HG03196 (cell line): ENCODE results near the gene NUP50.
A peak's percentile ranks its signal among the peaks of the same experiment; 100 is the strongest.

Experiments used
- ATAC-seq: cut with Tn5 transposase; IDR thresholded peaks from one replicate; pipeline ENCODE4 v1.9.1; 2021; ENCODE audit not compliant: unreplicated experiment

Gene NUP50, protein sequence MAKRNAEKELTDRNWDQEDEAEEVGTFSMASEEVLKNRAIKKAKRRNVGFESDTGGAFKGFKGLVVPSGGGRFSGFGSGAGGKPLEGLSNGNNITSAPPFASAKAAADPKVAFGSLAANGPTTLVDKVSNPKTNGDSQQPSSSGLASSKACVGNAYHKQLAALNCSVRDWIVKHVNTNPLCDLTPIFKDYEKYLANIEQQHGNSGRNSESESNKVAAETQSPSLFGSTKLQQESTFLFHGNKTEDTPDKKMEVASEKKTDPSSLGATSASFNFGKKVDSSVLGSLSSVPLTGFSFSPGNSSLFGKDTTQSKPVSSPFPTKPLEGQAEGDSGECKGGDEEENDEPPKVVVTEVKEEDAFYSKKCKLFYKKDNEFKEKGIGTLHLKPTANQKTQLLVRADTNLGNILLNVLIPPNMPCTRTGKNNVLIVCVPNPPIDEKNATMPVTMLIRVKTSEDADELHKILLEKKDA

DNA sequence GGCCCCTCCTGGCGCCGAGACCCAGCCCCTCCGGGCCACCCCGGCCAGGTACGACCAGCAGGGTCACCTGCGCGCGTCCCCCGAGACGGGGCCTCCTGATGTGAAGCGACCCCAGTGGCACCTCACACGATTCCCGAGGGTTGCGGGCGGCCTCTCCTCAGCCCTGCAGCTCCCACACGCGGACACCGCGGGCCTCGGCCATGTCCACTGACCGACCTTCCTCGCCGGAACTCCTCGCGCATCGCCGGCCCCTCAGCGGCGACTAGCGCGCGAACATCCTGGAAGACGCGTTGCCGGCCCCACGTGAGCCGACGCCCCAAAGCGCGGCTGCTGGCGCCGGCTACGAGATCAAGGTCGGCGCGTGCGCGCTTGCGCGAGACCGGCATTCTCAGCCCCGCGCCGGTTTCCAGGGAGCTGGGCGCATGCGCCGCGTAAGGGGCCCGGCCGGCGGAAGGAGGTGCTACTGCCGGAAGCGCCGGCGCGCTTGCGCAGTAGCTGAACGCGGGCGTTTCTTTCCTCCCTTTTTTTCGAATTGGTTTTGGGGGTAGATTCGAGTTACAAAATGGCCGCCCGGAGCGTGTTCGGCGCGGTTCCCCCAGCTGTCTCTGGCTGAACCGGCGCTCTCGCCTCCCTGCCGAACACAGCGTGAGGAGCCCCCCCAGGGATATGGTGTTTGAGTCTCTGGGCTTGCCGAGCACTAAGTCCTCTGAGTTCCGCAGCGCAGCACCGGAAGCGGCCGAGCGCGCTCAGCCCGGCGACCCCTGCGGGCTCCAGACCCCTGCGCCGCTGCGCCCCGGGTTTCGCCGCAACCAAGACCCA, at the start of gene NUP50:
TSS of gene NUP50 (plus strand) at position 475 of the 819 bp plus-strand sequence. CDS start 4,253 bp downstream, outside the sequence.
- ATAC-seq, result peak; percentile 83

DNA sequence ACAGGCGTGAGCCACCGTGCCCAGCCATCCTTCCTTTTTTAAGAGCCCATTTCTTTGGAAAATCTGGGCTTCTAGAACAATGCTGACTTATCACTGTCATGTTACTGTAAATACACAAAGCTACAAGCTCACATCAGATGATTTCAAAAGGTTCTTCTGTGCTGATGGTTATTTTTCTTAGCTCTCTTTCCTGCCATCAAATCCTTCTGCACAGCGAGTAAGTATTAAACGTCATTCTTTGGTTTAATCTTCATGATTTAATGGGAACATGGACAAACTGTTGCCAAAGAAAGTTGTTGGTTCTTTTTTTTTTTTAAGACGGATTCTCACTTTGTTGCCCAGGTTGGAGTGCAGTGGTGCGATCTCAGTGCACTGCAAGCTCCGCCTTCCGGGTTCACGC, 43.3 kb upstream of the NUP50 start:
- ATAC-seq, result no peak

DNA sequence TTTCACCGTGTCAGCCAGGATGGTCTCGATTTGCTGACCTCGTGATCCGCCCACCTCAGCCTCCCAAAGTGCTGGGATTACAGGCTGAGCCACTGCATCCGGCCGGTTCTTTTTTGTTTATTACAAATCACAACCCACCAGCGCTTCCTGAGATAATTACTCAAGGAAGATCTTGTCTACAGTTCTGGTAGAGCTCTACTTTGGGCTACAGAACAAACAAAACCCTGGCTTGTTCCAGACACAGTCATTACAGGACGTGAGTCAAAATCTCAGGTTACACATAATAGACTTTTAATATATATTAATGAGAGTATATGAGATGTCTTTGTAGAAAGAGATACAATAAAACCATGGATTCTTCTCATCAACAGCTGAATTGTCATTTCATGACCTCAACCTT, 42.8 kb upstream of the NUP50 start:
- ATAC-seq, result no peak

DNA sequence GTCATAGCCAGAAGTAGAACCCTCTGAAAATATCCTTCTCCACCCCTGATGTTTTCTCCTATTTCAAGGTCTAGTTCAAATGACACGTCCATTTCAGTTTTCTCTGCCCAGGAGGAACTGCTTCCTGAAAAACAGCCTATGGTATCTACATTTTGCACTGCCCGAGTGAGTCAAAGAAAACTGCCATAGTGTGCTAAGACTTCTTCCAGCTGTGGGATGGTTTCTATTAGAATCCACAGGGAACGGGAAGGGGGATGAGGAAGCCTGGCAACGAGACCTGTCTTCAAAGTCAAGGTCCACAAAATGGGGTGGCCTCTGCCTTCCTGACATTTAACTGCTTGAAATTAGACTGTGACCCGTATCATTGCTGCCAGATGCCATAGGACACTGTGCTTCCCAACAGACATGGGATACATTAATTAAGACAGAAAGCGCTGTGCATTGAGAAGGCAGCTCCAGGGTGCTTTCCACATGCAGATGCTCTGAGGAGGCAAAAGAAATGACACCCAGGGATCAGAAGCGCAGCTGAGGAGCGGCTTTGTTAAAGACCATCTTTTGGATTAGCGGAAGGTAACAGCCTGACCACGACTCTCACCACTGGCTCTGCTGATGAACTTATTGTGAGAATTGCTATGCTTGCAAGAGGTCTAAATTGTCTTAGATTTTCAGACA, 39.4 kb upstream of the NUP50 start:
- no peak for ATAC-seq

DNA sequence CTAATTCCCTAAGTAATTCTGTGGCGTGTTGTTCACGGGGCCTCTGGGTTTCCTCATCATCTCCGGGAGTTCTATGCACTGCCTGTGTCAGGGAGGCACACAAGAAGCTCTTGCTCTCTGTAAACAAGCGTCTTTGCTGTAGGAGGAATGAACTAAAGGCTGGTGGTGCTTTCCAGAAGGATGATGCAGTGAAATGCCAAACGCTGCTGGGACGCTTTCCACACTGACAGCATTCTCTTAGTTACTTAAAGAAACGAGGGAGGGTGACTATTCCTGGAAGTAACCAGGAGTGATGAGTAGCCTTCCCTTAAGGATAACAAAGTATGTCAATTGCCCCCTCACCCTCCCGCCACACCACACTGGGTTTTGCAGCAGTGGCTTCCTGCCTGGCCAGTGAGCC, 38.5 kb upstream of the NUP50 start:
- no peak for ATAC-seq

DNA sequence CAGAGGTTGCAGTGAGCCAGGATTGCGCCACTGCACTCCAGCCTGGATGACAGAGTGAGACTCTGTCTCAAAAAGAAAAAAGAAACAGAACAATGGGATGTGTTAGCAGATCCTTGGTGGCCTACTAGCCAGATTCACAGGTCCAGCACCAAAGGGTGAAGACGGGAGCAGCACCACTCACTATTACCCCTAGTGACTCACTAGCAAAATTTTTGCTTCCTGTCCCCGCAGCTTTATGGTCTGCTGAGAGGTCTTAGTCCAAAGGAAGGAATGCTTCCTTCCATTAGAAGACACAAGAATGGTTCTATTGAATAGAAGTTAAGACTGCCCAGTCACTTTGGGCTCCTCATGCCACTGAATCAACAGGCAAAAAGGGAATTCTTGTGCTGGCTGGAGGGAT, 35.9 kb upstream of the NUP50 start:
- ATAC-seq, result no peak

DNA sequence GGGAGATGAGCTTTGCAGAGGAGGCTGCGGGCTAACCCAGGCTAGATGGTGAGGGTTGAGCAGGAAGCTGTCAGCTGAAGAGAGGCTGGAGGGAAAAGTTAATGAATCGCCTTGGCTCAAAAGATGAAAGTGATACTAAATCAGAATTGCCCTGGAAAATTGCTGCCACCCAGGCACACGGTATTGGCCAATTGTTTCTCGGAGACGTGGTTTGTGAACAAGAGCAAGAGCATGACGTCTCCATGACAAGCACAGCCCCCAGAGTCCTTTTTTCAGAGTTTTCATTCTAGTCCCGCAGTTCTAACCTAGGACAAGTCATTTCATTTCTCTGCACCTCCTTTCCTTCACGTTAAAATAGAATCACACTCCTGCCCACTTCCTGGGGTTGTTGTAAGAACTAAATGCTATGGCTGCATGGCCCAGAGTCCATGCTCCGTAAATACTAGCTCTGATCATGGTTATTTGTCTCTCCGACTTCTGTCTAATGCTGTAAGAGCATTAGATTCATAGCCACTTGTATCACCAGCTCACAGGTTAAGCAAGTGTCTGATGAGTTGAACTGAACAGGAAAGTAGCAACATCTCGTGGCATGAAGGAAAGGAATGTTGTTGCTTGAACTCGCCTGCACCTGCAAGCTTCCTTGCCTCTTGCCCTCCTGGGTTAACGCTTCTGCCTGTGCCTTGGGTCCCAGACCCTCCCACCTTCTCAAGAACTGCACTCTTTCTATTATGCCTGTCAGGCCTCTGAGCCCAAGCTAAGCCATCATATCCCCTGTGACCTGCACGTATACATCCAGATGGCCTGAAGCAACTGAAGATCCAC, 33.8 kb upstream of the NUP50 start:
- ATAC-seq, result no peak

DNA sequence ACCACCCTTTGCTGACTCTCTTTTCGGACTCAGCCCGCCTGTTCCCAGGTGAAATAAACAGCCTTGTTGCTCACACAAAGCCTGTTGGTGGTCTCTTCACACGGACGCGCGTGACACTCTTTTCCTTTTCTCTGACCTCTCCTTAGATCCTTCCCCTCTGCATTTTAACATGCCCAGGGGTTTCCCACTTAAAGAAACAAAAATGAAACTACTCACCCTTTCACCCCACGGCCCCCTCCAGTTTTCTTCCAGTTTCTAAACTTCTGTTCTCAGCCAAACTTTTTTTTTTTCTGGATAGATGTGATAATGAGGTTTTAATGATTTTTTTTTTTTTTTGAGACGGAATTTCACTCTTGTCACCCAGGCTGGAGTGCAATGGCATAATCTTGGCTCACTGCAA, 32.8 kb upstream of the NUP50 start:
- ATAC-seq, result no peak

DNA sequence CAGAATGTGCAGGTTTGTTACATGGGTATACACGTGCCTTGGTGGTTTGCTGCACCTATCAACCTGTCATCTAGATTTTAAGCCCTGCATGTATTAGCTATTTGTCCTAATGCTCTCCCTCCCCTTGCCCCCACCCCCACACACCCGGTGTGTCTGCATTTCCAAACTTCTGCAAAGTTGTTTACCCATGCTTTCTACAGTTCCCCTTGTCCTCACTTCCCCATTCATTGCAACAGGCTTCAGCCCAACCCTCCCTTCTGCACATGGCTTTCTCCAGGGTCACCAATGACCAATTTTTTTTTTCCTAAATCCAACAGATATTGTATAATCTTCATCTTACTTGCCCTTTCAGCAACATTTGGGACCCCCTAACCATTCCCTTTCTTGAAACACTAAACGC, 32.0 kb upstream of the NUP50 start:
- ATAC-seq, result no peak

DNA sequence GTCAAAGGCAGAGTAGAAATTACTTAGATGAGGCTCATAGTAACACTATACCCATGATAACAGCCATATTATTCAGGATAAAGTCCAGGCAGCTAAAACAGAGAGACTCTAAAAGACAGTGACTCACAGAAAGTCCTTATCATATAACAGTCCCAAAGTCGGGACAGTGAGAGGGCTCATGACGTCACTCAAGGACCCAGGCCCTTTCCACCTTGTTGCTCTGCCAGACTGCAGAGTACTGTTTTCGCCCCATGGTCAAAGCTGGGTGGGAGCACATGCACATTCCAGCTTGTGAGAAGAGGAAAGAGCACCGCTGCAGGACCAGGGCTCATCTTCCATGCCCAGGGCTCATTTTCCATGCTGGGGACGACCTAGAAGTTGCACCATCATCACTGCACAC, 29.4 kb upstream of the NUP50 start:
- no peak for ATAC-seq

DNA sequence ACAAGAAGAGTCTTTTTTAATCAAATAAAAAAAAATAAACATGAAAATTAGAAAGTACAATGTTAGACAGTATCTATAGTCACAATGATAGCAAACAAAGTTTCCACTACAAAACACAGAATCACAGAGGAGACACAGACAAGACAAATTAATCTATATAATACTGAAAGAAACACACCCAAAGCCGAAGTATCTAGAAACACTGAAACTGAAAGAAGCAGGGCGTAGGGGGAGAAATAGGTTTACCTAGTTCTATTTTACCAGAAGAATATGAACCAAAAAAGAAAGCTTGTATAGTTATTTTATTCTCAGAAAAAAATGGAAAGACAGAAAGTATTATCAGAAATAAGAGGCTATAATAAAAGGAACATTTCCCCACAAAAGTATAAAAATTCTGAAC, 27.1 kb upstream of the NUP50 start:
- ATAC-seq, result no peak

DNA sequence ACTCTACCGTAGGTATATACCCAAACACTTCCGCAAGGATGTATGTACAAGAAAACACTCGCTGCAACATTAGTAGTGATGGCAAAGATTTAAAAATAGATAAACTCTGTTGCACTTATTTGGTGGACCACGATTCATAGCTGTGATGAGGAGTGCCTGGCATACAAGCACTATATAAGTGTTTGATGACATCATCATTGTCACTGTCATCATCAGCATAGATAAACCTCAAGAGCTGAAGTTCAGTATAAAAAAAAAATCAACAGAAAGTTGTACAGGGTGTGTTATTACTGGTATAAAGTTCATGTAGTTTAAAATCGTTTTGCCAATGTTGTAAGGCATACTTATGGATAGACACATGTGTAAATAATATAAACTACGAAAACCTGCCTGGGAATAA, 24.0 kb upstream of the NUP50 start:
- no peak for ATAC-seq

DNA sequence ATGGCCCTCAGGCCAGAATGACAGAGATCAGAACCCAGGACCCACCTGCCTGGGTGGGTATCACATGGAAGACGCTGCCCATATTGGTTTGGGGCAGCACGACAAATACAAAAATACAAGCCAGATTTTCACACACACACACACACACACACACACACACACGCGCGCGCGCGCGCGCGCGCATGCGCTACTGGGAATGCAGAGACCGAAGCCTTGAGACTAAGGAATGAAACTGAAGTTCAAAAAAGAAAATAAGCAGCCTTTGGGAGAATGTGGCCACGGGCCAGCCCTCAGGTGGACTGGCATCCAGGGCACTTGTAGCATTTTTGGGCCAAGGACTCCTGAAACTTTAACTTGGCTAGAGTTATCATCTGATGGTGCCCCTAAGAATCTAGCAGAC, 21.3 kb upstream of the NUP50 start:
- no peak for ATAC-seq

DNA sequence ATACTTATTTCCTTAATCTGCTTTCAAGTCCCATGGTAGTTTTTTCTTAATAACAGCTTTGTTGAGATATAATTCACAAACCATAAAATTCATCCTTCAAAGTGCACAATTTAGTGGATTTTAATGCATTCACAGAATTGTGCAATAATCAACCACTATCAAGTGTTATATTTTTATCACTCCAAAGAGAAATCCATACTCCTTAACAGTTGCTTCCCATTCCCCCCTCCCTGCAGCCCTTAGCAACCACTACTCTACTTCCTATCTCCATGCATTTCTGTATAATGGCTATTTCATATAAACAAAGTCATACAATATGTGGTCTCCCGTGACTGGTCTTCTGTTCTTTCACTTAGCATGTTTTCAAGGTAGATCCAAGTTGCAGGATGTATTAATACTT, 18.8 kb upstream of the NUP50 start:
- ATAC-seq, result no peak

DNA sequence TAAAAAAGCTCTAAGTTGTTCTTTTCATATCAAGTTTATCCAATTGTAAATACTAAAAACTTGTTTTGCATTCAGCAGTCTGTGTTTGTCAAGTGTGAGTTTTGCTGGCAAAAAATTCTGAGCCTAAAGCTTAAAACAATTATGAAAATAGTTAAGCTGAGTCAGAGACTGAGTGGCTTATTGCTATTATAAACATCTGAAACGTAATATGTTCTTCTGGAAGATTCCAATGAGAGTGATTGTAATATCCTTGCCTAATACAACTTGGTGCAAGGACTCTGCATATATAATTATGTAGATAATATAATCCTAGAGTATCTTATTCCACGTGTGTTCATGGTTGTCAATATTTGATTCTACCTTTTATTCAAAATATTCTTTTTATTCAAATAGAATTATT, 14.1 kb upstream of the NUP50 start:
- no peak for ATAC-seq

DNA sequence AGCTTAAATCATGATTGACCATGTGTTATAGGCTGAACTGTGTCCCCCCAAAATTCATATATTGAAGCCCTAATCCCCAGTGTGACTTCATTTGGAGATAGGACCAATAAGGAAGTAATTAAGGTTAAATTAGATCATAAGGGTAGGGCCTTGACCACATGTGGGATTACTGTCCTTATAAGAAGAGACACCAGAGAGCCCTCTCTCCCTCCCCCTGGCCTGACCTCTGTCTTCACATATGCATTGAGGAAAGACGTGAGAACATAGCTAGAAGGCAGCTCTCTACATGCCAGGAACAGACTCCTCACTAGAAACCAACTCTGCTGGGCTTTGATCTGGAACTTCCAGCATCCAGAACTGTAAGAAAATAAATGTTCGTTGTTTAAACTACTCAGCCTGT, 13.6 kb upstream of the NUP50 start:
- ATAC-seq, result no peak

DNA sequence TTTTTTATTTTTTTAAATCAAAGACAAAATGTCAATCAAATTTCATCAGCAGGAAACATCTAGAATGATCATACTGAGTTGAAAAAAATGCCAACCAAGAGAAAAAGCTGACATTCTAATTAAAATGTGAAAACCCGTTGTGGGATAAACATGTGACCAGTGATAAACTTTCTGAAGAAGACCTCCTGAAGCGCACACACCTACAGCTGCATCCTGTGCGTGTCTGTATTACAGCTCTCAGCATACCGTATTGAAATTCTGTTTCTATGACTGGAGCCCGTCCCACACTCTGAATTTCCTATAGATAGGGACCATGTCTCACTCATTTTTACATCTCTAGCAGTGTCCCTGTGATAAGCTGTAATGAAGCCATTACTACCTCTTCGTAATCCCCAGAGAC, 12.2 kb upstream of the NUP50 start:
- ATAC-seq, result no peak

DNA sequence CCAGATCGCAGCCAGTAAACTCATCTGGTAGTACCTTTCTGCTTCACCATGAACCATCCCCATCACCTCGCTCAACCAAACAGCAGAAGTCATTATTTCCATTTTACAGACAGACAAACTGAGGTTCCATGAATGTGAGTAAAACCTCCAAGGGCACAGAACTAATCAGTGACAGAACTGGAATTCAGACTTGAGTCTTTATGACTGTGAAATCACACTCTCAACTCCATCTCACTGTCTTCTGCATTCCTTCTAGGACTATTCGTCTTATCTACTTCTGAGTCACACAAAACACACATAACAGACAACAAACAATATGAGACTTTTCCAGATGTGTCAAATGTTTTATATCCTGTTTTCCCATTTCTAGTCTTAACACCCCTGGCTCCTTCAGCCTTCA, 9.3 kb upstream of the NUP50 start:
- no peak for ATAC-seq

DNA sequence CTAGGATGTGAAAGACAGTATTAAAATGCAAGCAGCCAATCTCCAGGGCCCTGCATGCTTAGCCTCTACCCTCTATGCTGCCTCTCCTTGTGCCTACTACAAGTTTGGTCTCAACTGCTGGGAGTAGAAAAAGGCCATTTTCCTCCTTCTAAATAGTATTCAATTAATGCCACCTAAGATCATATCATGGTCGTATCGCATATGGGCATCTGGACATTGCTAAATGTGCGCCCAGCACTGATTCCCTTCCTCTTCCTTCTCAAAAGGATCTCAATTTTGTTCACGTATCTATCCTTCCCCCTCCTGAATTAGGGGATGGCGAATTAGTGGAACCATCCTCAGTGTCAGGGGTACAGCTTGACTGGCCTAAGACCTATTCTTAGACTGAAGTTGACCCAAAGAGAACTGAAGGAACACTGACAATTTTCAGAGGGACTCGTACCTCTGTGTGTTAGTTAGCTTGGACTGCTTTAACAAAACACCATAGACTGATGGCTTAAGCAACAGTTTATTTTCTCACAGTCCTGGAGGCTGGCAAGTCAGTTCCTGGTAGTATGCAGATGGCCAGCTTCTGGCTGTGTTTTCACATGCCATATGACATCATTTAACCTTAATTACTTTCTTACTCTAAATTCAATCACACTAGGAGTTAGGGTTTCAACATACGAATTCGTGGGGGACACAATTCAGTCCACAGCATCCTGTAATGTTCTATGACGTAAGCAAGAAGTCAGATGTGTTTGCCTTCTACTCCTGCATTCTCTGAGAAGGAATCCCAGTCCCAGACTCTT, 8.5 kb upstream of the NUP50 start:
- no peak for ATAC-seq

DNA sequence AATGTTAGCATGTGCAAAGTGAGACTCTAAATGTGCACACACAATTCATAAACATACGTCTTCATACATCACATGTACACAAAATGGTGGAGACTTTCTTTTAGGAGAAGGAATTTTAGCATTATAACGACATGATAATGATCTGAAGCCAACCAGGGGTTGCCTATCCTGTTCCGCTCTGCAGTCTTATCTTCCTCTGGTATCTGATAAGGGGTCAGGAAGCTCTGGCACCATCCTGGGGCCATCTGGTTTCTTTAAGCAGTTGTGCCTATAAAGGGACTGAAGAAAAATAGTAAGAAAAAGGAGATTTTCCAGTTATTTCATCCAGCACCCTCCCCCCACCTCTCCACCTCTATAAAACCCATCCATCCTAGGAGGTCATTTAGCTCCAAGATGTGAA, 5.8 kb upstream of the NUP50 start:
- ATAC-seq, result no peak
